Measurements from ENCODE around the gene NSD1.
"Not testable (repeated sequence)": the region's sequence is repeated elsewhere in the genome, so short reads cannot be mapped to it uniquely, and the experiment has no call there.

The NSD1 gene

DNA sequence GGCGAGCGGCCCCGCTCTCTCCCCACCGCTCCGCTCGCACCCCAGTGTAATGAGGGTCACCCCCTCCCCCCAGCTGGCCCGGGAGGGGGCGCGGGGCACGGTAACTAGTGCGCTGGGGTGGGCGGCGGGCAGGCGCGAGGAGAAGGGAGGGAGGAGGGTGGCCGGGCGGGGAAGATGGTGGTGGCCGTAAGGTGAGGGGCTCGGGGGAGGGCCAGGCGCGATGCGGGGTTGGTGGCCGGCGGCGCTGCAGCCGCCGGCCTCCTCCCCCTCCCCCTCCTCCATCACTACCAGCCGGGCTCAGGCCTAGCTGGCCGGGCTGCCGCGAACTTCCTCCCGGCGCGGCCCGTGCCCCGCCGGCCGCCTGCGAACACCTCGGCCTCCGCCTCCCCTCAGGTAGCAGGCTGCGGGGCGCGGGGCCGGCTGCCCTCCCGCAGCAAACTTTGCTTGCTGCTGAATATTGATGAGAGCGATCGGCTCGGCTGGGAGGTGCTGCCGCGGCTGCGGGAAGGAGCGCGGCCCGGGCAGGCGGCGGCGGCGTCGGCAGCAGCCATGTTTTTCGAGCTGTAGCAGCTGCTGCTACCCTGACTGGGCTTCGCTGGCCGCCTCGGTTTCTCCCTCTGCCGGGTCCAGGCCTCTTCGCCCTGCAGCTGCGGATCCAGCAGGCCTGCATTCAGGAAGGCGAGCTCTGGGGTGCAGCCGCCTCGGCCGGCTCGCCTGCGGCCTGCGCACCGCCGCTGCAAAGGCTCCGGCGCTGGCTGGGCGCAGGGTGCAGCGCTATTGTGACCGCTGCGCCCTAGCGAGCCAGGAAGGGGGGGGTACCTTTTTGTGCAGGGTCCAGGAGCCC is 502 bp downstream of the NSD1 start:
- H3K4me3 ChIP-seq (ENCODE audit: low read depth in 1 of 2, low read length in 2 of 2), result peak overlapping the region; percentile 53 to 64
- H3K27me3 ChIP-seq (ENCODE audit: control insufficient read depth in 1 of 2, insufficient read depth in 2 of 2, low read length in 2 of 2), result no peaks in the 10 kb centered on the region
- H3K36me3 ChIP-seq (ENCODE audit: insufficient read depth, low read length), result peaks cover 21% of the 10 kb centered on the region
- H3K9me3 ChIP-seq (ENCODE audit: low read length), result no peaks in the 10 kb centered on the region
- H3K4me1 ChIP-seq (ENCODE audit: insufficient read depth, low read length), result peaks cover 33% of the 10 kb centered on the region
- H3K9ac ChIP-seq (ENCODE audit: low read length), result peak overlapping the region; percentile 27
- H3K27ac ChIP-seq (ENCODE audit: low read depth, low read length), result peak overlapping the region; percentile 83

DNA sequence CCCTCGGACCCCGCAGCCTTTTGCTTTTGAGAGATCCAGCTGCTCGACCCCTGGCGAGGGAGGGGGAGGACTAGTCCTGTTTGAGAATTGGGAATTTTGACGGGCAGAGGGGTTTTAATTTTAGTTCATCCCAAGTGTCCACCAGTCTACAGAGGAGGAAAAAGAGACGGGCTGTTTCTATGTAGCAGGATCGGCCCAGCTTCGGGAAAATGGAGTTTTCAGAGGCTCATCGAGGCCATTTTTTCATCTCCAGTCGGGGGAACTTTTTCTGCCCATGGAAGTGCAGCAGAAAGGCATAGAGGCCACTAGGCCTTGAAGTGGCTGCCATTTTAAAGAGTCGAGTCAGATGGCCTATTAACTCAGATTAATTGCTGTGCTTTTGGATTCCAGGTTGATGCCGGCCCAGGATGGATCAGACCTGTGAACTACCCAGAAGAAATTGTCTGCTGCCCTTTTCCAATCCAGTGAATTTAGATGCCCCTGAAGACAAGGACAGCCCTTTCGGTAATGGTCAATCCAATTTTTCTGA is 1.2 kb downstream of the NSD1 start:
- peak overlapping the region; percentile 53 to 64 for H3K4me3 ChIP-seq (ENCODE audit: low read depth in 1 of 2, low read length in 2 of 2)
- peaks cover 35% of the 10 kb centered on the region for H3K4me1 ChIP-seq (ENCODE audit: insufficient read depth, low read length)
- H3K27ac ChIP-seq (ENCODE audit: low read depth, low read length), result peak overlapping the region; percentile 83
- H3K27me3 ChIP-seq (ENCODE audit: control insufficient read depth in 1 of 2, insufficient read depth in 2 of 2, low read length in 2 of 2), result no peaks in the 10 kb centered on the region
- no peaks in the 10 kb centered on the region for H3K9me3 ChIP-seq (ENCODE audit: low read length)
- peaks cover 21% of the 10 kb centered on the region for H3K36me3 ChIP-seq (ENCODE audit: insufficient read depth, low read length)
- H3K9ac ChIP-seq (ENCODE audit: low read length), result peak overlapping the region; percentile 27

DNA sequence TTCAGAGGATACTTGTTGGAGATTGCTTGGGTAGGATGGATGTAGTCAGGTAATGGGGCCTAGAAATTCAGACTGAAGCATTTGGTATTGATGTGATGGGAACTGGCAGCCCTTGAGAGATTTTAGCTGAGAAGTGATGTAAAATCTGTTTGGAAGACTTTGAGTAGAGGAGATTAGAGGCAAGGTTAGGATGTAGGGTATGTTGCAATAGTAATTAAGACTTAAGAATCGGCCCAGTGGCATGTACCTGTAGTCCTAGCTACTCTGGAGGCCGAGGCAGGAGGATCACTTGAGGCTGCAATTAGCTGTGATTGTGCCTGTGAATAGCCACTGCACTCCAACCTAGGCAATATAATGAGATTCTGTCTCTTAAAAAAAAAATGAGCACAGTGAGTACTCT is 6.7 kb downstream of the NSD1 start:
- H3K4me1 ChIP-seq (ENCODE audit: insufficient read depth, low read length), result peaks cover 46% of the 10 kb centered on the region

DNA sequence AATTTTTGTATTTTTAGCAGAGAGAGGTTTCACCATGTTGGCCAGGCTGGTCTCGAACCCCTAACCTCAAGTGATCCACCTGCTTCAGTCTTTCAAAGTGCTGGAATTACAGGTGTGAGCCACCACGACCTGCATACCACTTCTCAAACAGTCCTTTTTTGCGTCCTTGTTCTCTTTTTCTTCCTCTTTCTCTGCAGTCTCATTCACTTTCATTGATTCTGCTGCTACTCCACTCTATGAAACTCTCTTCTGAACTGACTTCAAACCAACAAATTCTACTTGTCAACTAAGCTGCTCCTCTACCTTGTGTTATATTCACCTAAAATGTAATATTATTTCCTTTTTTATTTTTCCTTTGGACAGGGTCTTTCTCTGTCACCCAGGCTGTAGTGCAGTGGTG is 7.9 kb downstream of the NSD1 start:
- H3K36me3 ChIP-seq (ENCODE audit: insufficient read depth, low read length), result peaks cover 11% of the 10 kb centered on the region

More for the DNA sequence above, 6.7 kb downstream of the NSD1 start:
- Histone ChIP-seq H3K27ac (ENCODE audit: low read depth, low read length) (no peak overlapping the region), H3K27me3 (ENCODE audit: control insufficient read depth in 1 of 2, insufficient read depth in 2 of 2, low read length in 2 of 2) (no peaks in the 10 kb centered on the region), H3K36me3 (ENCODE audit: insufficient read depth, low read length) (peaks cover 23% of the 10 kb centered on the region), H3K9ac (ENCODE audit: low read length) (no peak overlapping the region), H3K4me3 (ENCODE audit: low read depth in 1 of 2, low read length in 2 of 2) (no peak overlapping the region), H3K9me3 (ENCODE audit: low read length) (no peaks in the 10 kb centered on the region)

DNA sequence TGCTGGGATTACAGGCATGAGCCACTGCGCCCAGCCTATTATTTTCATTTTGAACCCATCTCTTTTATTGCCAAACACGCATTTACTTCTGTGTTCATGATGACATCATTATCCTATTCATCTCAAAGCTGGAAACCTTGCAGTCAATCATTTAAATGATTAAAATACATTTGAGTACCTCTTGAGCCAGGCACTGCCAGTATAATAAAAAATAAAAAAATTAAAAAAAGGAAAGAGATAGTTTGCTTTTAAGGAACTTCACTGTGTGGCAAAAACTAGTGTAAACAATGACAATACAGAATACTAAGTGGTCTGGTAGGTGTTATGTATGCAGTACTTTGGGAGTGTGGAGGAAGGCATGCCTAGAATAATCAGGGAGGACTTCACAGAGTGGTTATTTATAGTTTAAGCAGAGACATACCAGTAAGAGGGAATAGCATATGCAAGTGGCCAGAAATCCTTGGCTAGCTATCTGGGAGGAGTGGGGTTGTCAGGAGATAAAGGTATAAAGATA is 8.6 kb downstream of the NSD1 start:
- Histone ChIP-seq H3K4me3 (ENCODE audit: low read depth in 1 of 2, low read length in 2 of 2) (no peak overlapping the region), H3K9ac (ENCODE audit: low read length) (no peak overlapping the region), H3K27me3 (ENCODE audit: control insufficient read depth in 1 of 2, insufficient read depth in 2 of 2, low read length in 2 of 2) (no peaks in the 10 kb centered on the region), H3K27ac (ENCODE audit: low read depth, low read length) (no peak overlapping the region), H3K9me3 (ENCODE audit: low read length) (no peaks in the 10 kb centered on the region), H3K4me1 (ENCODE audit: insufficient read depth, low read length) (peaks cover 27% of the 10 kb centered on the region), H3K36me3 (ENCODE audit: insufficient read depth, low read length) (peaks cover 9% of the 10 kb centered on the region)

More for the DNA sequence above, 7.9 kb downstream of the NSD1 start:
- H3K9me3 ChIP-seq (ENCODE audit: low read length), result no peaks in the 10 kb centered on the region
- H3K9ac ChIP-seq (ENCODE audit: low read length), result no peak overlapping the region
- H3K4me1 ChIP-seq (ENCODE audit: insufficient read depth, low read length), result peaks cover 34% of the 10 kb centered on the region
- H3K4me3 ChIP-seq (ENCODE audit: low read depth in 1 of 2, low read length in 2 of 2), result no peak overlapping the region
- no peaks in the 10 kb centered on the region for H3K27me3 ChIP-seq (ENCODE audit: control insufficient read depth in 1 of 2, insufficient read depth in 2 of 2, low read length in 2 of 2)
- H3K27ac ChIP-seq (ENCODE audit: low read depth, low read length), result no peak overlapping the region

DNA sequence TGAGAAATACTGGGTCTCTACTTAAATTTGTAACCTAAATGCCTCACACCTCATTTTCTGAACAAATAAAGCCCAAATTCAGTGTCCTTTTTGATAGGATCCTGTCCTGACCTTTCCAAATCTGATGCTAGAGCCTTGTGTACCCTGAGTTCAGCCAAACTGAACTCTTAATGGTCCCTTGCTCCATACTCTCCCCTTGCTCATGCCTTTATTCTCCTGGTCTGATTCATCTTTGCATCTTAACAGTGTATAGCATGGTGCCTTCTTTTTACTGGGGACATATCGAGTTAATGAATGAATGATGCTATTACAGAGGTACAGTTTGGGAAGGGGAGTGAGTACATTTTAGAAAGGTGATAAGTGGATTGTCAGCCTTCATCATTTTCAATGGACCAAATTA is 9.2 kb downstream of the NSD1 start:
- Histone ChIP-seq H3K9me3 (ENCODE audit: low read length) (no peaks in the 10 kb centered on the region), H3K36me3 (ENCODE audit: insufficient read depth, low read length) (peaks cover 12% of the 10 kb centered on the region), H3K9ac (ENCODE audit: low read length) (no peak overlapping the region), H3K4me3 (ENCODE audit: low read depth in 1 of 2, low read length in 2 of 2) (no peak overlapping the region), H3K4me1 (ENCODE audit: insufficient read depth, low read length) (peaks cover 22% of the 10 kb centered on the region), H3K27me3 (ENCODE audit: control insufficient read depth in 1 of 2, insufficient read depth in 2 of 2, low read length in 2 of 2) (no peaks in the 10 kb centered on the region), H3K27ac (ENCODE audit: low read depth, low read length) (no peak overlapping the region)

DNA sequence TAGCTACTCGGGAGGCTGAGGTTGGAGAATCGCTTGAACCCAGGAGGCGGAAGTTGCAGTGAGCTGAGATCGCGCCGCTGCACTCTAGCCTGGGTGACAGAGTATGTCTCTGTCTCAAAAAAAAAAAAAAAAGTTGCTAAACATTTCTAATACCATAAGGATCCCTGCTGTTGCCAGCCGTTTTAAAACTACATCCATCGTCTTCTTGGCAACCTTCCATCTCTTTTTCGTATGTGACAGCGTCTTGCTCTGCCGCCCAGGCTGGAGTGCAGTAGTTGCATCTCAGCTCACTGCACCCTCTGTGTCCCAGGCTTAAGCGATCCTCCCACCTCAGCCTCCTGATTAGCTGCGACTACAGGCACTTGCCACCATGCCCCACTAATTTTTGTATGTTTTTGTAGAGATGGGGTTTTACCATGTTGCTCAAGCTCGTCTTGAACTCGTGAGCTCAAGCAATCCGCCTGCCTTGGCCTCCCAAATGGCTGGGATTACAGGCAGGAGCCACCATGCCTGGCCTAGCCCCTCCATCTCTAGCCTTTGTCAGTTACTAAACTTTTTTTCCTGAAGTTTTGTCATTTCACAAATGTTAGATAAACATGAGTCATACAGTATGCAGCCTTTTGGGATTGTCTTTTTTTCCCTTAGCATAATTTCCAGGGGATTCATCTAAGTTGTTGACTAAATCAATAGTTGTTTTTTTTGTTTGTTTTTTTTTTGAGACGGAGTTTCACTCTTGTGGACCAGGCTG is 13.5 kb downstream of the NSD1 start:
- H3K4me3 ChIP-seq (ENCODE audit: low read depth in 1 of 2, low read length in 2 of 2), result no peak overlapping the region
- H3K27me3 ChIP-seq (ENCODE audit: control insufficient read depth in 1 of 2, insufficient read depth in 2 of 2, low read length in 2 of 2), result no peaks in the 10 kb centered on the region
- H3K4me1 ChIP-seq (ENCODE audit: insufficient read depth, low read length), result peaks cover 9% of the 10 kb centered on the region
- H3K27ac ChIP-seq (ENCODE audit: low read depth, low read length), result no peak overlapping the region
- H3K36me3 ChIP-seq (ENCODE audit: insufficient read depth, low read length), result peaks cover 21% of the 10 kb centered on the region
- H3K9me3 ChIP-seq (ENCODE audit: low read length), result no peaks in the 10 kb centered on the region
- no peak overlapping the region for H3K9ac ChIP-seq (ENCODE audit: low read length)

DNA sequence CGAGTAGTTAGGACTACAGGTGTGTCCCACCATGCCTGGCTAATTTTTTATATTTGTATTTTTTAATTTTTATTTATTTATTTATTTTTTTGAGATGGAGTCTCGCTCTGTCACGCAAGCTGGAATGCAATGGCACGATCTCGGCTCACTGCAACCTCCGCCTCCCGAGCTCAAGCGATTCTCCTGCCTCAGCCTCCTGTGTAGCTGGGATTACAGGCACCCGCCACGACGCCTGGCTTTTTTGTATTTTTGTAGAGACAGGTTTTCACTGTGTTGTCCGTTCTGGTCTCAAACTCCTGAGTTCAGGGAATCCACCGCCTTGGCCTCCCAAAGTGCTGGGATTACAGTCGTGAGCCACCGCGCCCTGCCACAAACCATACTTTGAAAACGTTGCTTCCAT is 16.5 kb downstream of the NSD1 start:
- not testable (repeated sequence) for H3K4me3 ChIP-seq (ENCODE audit: low read depth in 1 of 2, low read length in 2 of 2); H3K27me3 ChIP-seq (ENCODE audit: control insufficient read depth in 1 of 2, insufficient read depth in 2 of 2, low read length in 2 of 2); H3K4me1 ChIP-seq (ENCODE audit: insufficient read depth, low read length); H3K9ac ChIP-seq (ENCODE audit: low read length); H3K9me3 ChIP-seq (ENCODE audit: low read length); H3K27ac ChIP-seq (ENCODE audit: low read depth, low read length)
- peaks cover 15% of the 10 kb centered on the region for H3K36me3 ChIP-seq (ENCODE audit: insufficient read depth, low read length)

DNA sequence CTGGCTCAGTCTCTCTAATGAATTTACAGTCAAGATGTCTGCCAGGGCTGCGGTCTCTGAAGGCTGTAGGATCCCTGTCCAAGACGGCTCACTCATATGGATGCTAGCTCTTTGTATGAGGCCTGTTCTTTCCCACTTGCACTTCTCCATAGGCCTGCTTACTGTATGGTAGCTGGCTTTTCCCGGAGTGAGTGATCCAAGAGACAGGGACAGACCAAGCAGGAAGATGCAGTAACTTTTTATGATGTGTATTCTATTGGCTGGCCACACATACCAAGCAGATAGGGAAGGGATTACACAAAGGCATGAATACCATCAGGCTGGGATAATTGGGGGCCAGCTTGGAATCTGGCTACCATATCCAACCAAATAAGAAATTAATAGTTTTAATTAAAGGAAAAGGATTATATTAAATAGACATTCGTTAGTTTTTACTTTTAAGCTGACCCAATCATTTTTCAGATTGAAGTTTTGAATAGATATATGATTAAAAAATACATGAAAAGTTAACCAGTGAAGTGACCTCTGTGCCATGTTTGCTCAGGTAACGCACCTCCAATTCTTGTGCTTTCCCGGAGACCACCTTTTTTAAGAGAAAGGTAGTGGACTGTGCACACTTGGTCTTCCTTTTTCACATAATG is 20.6 kb downstream of the NSD1 start:
- Histone ChIP-seq H3K9me3 (ENCODE audit: low read length) (no peaks in the 10 kb centered on the region), H3K27me3 (ENCODE audit: control insufficient read depth in 1 of 2, insufficient read depth in 2 of 2, low read length in 2 of 2) (no peaks in the 10 kb centered on the region), H3K27ac (ENCODE audit: low read depth, low read length) (no peak overlapping the region), H3K36me3 (ENCODE audit: insufficient read depth, low read length) (peaks cover 6% of the 10 kb centered on the region), H3K4me1 (ENCODE audit: insufficient read depth, low read length) (peaks cover 6% of the 10 kb centered on the region), H3K9ac (ENCODE audit: low read length) (no peak overlapping the region), H3K4me3 (ENCODE audit: low read depth in 1 of 2, low read length in 2 of 2) (no peak overlapping the region)

DNA sequence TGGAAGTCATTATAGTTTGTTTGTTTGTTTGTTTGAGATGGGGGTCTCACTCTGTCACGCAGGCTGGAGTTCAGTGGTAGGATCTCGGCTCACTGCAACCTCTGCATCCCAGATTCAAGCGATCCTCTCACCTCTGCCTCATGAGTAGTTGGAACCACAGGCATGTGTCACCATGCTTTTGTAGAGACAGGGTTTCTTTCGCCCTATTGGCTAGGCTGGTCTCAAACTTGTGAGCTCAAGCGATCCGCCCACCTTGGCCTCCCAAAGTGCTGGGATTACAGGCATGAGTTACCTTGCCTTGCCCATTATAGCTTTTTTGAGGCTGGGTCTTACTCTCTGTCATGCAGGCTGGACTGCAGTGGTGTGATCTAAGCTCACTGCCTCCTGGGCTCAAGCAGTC is 28.8 kb downstream of the NSD1 start:
- H3K4me1 ChIP-seq (ENCODE audit: insufficient read depth, low read length), result no peaks in the 10 kb centered on the region

DNA sequence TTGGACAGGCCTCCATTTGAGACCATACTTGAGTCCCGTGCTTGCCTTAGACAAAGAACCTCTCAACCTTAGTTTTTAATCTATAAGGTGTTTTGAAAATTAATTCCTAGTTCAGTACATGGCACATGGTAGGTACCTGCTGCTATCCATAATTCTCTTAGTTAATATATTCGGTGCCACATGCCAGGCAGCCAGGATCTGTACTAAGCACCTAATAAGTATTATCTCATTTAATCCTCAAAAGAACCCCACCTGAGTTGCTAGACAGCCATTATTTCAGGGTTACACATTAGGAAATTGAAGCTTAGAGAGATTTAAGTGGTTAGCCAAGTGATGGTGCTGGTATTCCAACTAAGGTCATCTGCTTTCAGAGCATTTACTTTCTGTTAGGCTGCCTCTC is 29.9 kb downstream of the NSD1 start:
- H3K4me1 ChIP-seq (ENCODE audit: insufficient read depth, low read length), result no peaks in the 10 kb centered on the region
- H3K36me3 ChIP-seq (ENCODE audit: insufficient read depth, low read length), result no peaks in the 10 kb centered on the region
- H3K27ac ChIP-seq (ENCODE audit: low read depth, low read length), result no peak overlapping the region
- H3K4me3 ChIP-seq (ENCODE audit: low read depth in 1 of 2, low read length in 2 of 2), result no peak overlapping the region
- no peaks in the 10 kb centered on the region for H3K9me3 ChIP-seq (ENCODE audit: low read length)
- H3K9ac ChIP-seq (ENCODE audit: low read length), result no peak overlapping the region
- H3K27me3 ChIP-seq (ENCODE audit: control insufficient read depth in 1 of 2, insufficient read depth in 2 of 2, low read length in 2 of 2), result no peaks in the 10 kb centered on the region

More for the DNA sequence above, 28.8 kb downstream of the NSD1 start:
- Histone ChIP-seq H3K4me3 (ENCODE audit: low read depth in 1 of 2, low read length in 2 of 2) (no peak overlapping the region), H3K36me3 (ENCODE audit: insufficient read depth, low read length) (no peaks in the 10 kb centered on the region), H3K27me3 (ENCODE audit: control insufficient read depth in 1 of 2, insufficient read depth in 2 of 2, low read length in 2 of 2) (no peaks in the 10 kb centered on the region), H3K9ac (ENCODE audit: low read length) (no peak overlapping the region), H3K9me3 (ENCODE audit: low read length) (no peaks in the 10 kb centered on the region), H3K27ac (ENCODE audit: low read depth, low read length) (no peak overlapping the region)
